ENCODE data around the gene ZBTB48.

The ZBTB48 gene

GRCh38 chr1:6622396-6623152 lies 42.8 kb downstream of the ZBTB48 start:
- FAIRE-seq (no peak), DNase-seq (ENCODE audit: insufficient read length) (no peak)
- no peak for TF ChIP-seq POLR2A (IDR thresholded peaks at IDR 0.05; ENCODE audit: low read depth, low read length)
- no peak for TF ChIP-seq POLR2AphosphoS5 (IDR thresholded peaks at IDR 0.05; ENCODE audit: low read depth, low read length)

GRCh38 chr1:6623269-6623965 lies 43.6 kb downstream of the ZBTB48 start:
- TF ChIP-seq POLR2AphosphoS5 (IDR thresholded peaks at IDR 0.05; ENCODE audit: low read depth, low read length) (no peak), TAF1 (IDR thresholded peaks at IDR 0.05; ENCODE audit: borderline replicate concordance, low read depth, low read length) (no peak), POLR2A (IDR thresholded peaks at IDR 0.05; ENCODE audit: low read depth, low read length) (no peak)
- FAIRE-seq, result no peak
- no peak for DNase-seq (ENCODE audit: insufficient read length)

- peak; percentile 96 for DNase-seq (ENCODE audit: insufficient read length)
- TF ChIP-seq POLR2A (IDR thresholded peaks at IDR 0.05; ENCODE audit: low read depth, low read length), result peak; percentile 56; the same call in 1 of the 2 replicates
- no peak; the same call in 1 of the 2 replicates for TF ChIP-seq POLR2AphosphoS5 (IDR thresholded peaks at IDR 0.05; ENCODE audit: low read depth, low read length)
- FAIRE-seq, result peak; percentile 98
Measured at GRCh38 chr1:6624710-6625583, 45.2 kb downstream of the ZBTB48 start, which contains the start of gene THAP3. Gene THAP3 (plus strand): TSS chr1:6624868. CDS start chr1:6625219, 351 bp downstream.

- FAIRE-seq (peak; percentile 81), DNase-seq (ENCODE audit: insufficient read length) (no peak)
- TF ChIP-seq POLR2A (IDR thresholded peaks at IDR 0.05; ENCODE audit: low read depth, low read length), result no peak
- no peak for TF ChIP-seq POLR2AphosphoS5 (IDR thresholded peaks at IDR 0.05; ENCODE audit: low read depth, low read length)
- no peak for TF ChIP-seq TAF1 (IDR thresholded peaks at IDR 0.05; ENCODE audit: borderline replicate concordance, low read depth, low read length)
Measured at GRCh38 chr1:6625584-6626149, 45.9 kb downstream of the ZBTB48 start.

- DNase-seq (ENCODE audit: insufficient read length), result no peak
- no peak for TF ChIP-seq POLR2AphosphoS5 (IDR thresholded peaks at IDR 0.05; ENCODE audit: low read depth, low read length)
- no peak for TF ChIP-seq TAF1 (IDR thresholded peaks at IDR 0.05; ENCODE audit: borderline replicate concordance, low read depth, low read length)
- TF ChIP-seq POLR2A (IDR thresholded peaks at IDR 0.05; ENCODE audit: low read depth, low read length), result no peak
- no peak for FAIRE-seq
Measured at GRCh38 chr1:6627031-6627430, 47.2 kb downstream of the ZBTB48 start.

- no peak for TF ChIP-seq POLR2A (IDR thresholded peaks at IDR 0.05; ENCODE audit: low read depth, low read length)
- TF ChIP-seq POLR2AphosphoS5 (IDR thresholded peaks at IDR 0.05; ENCODE audit: low read depth, low read length), result no peak
- no peak for TF ChIP-seq TAF1 (IDR thresholded peaks at IDR 0.05; ENCODE audit: borderline replicate concordance, low read depth, low read length)
- DNase-seq (ENCODE audit: insufficient read length), result no peak
- FAIRE-seq, result no peak
Measured at GRCh38 chr1:6627841-6628545, 48.2 kb downstream of the ZBTB48 start.

- TF ChIP-seq TAF1 (IDR thresholded peaks at IDR 0.05; ENCODE audit: borderline replicate concordance, low read depth, low read length) (no peak), POLR2A (IDR thresholded peaks at IDR 0.05; ENCODE audit: low read depth, low read length) (no peak), POLR2AphosphoS5 (IDR thresholded peaks at IDR 0.05; ENCODE audit: low read depth, low read length) (no peak)
- no peak for FAIRE-seq
- no peak for DNase-seq (ENCODE audit: insufficient read length)
Measured at GRCh38 chr1:6628971-6629479, 49.2 kb downstream of the ZBTB48 start.

- FAIRE-seq, result no peak
- no peak for TF ChIP-seq POLR2AphosphoS5 (IDR thresholded peaks at IDR 0.05; ENCODE audit: low read depth, low read length)
- TF ChIP-seq TAF1 (IDR thresholded peaks at IDR 0.05; ENCODE audit: borderline replicate concordance, low read depth, low read length), result no peak
- no peak for TF ChIP-seq POLR2A (IDR thresholded peaks at IDR 0.05; ENCODE audit: low read depth, low read length)
Measured at GRCh38 chr1:6630027-6630426, 50.2 kb downstream of the ZBTB48 start.

GRCh38 chr1:6631058-6631457 lies 51.3 kb downstream of the ZBTB48 start:
- FAIRE-seq (no peak), DNase-seq (ENCODE audit: insufficient read length) (no peak)
- no peak for TF ChIP-seq POLR2A (IDR thresholded peaks at IDR 0.05; ENCODE audit: low read depth, low read length)
- TF ChIP-seq TAF1 (IDR thresholded peaks at IDR 0.05; ENCODE audit: borderline replicate concordance, low read depth, low read length), result no peak
- TF ChIP-seq POLR2AphosphoS5 (IDR thresholded peaks at IDR 0.05; ENCODE audit: low read depth, low read length), result no peak

More at GRCh38 chr1:6630027-6630426, 50.2 kb downstream of the ZBTB48 start:
- DNase-seq (ENCODE audit: insufficient read length), result no peak
